Posterior vena cava (tissue), 2 donors: ENCODE measurements around the gene NPIPB8. TPM values are rescaled to one million over a fixed set of nuclear protein-coding genes. Genes with fewer than 3 reads are reported as not detected.
"Not testable (repeated sequence)": the region's sequence is repeated elsewhere in the genome, so short reads cannot be mapped to it uniquely, and the experiment has no call there.

Experiments
- DNase-seq: peaks from one replicate; pipeline ENCODE4 v3.0.0-alpha.2; 2020; ENCODE audit warnings: low spot score
- intact Hi-C, 2 donors: fragments of 100-400 bp; cut with DNase I; formaldehyde crosslinking; loops; one replicate each; pipeline versions ENCODE4 v1.14.1 to v1.14.2; 2022 to 2023
- long read RNA-seq, 2 donors: library from polyadenylated mRNA; unstranded; transcript quantifications; one replicate each; pipeline ENCODE4 v2.0.0, GENCODE V29; 2020 to 2021
- total RNA-seq, 2 donors: library from RNA; stranded (reverse); fragmentation: NEBNext Ultra II Directional; extraction: Animal tissue kit (Norgen Biotek cat#: 25700); gene quantifications; one replicate each; pipeline ENCODE4 v1.2.1, GENCODE V29; 2021
- donor health status: DM: yes; HTN: yes; CAD: no.
- donor health status: DM: yes; HTN: yes; CAD: no.

The NPIPB8 gene
- total RNA-seq: 1 to 10 TPM in 1 of 2 donors, not detected in 1; 1.2 TPM
- long read RNA-seq, donor 1: 0 reads
- long read RNA-seq, donor 2: 0 reads

DNA sequence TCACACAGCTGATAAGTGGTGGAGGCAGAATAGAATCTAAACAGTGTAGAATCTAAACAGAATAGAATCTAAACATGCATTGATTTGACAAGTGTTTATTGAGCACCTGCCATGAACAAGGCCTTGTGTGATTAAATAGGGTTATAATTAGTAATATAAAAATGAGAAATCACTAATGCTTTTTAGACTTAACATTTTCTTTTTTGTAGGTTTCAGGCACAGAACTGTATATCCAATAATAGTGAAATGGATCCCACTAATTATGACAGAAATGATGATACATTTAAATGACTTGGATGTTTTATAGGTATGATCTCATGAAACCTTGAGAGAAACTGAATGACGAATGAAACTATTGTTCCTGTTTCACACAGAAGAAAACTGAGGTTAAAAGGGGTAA is at the start of gene NPIPB8:
Gene NPIPB8 (plus strand): TSS at position 301 of the 400 bp plus-strand sequence. CDS start 296 bp downstream, outside the sequence.
- intact Hi-C loops, DNase-seq: not testable (repeated sequence)

DNA sequence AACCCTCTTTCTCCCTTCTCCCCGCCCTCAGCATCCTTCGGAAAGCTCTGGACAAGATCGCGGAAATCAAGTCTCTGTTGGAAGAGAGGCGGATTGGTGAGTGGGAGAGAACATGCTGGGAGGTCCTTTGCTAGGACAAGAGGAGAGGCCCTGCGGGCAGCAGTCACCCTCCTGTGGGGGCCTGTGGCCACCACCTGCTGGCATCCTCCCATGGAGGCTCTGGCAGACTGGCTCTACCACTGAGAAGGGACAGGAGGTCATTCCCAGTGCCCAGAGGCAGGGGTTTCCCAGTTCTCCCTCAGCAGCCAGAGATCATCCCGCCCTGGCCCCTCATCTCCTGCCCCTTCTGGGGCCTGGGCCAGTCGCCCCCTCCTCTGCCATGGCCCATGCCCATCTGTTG is 48.8 kb upstream of the NPIPB8 start:
- DNase-seq: no peak
- intact Hi-C loops: no loop called here

GRCh38 chr16:28589930-28590329 is 47.9 kb upstream of the NPIPB8 start:
- DNase-seq: no peak
- intact Hi-C loops: no loop called here

- DNase-seq: no peak
- intact Hi-C loops: no loop called here
These were observed 47.2 kb upstream of the NPIPB8 start for GRCh38 chr16:28590384-28591340.

GRCh38 chr16:28591355-28591754 is 46.5 kb upstream of the NPIPB8 start:
- no peak for DNase-seq
- intact Hi-C loops: no loop called here

DNA sequence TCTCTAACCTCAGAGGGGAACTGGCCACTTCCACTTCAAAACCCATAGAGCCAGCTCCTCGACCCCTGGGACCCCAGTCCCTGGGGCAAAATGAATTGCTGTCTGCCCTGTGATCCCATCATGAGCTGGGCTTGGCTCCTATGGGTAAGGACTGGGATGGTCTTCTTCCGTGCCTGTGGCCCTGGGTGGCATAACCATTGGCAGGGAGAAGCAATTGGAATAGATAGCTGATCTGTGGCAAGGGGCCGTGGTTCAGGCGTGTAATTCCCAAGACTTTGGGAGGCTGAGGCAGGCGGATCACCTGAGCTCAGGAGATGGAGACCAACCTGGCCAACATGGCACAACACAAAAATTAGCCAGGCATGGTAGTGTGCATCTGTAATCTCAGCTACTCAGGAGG is 45.4 kb upstream of the NPIPB8 start:
- no peak for DNase-seq
- intact Hi-C loops: no loop called here

- no peak for DNase-seq
- intact Hi-C loops: no loop called here
These were observed 44.8 kb upstream of the NPIPB8 start for GRCh38 chr16:28592979-28593553.

DNA sequence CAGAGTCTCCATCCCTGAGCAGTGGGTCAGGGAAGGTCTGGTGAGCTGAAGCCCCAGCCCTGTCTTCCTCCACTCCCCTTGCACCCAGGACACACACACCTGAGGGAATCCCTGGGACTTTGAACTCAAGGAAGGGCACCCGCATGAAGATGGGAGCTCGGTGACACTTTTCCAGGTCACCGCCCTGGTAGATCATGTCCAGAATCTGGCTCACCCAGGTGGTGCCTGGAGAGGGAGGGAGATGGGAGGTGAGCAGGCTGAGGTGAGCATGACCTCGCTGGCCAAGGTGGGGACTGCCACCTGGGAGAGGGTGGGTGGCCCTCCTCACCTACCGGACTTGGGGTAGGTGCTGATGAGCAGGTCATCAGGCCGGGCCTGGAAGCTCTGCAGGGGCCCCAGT is 42.4 kb upstream of the NPIPB8 start:
- DNase-seq, intact Hi-C loops: not testable (repeated sequence)

- intact Hi-C loops: no loop called here
- no peak for DNase-seq
These were observed 41.7 kb upstream of the NPIPB8 start for GRCh38 chr16:28596115-28596630.

DNA sequence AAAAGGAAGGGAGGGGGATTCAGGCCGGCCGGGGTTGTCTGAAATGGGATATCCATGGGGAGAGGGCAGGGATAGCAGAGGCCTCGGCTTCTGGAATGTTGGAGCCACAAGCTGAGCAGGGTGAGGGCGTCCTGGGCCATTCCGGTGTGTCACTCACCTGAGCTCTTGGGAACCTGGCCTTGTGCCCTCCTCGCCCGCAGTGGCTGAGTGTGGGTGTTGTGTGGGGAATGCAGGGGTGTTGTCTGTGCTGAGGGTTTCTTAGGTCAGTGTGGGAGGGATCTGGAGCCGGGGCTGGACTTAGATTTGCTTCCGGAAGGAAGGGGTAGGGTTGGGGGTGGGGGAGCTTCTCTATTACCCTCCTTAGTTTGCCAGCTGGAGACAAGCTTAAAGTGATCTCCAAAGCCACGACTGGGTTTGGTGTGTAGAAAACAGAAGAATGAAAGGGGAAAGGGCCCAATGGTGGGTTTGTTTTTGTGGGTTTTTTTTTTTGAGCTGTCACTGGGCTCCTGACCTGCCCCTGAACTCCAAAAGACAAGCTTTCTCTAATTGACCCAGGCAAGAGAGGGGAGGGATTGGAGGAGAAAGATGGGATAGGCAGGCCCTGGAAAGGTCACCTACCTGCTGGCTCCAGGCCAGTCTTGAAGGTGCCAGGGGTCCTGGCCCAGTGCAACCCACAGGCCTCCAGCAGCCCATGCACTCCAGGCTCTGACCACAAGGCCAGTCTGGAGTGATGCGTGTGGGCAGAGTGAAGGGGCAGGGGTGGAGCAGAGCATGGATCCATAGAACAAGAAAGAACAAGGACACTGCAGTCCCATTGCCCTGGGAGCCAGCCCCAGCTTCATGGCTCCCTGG is 40.8 kb upstream of the NPIPB8 start, which contains the start of gene SULT1A2:
Gene SULT1A2 (minus strand): TSS at position 211 of the 852 bp plus-strand sequence. CDS start 1,120 bp downstream, outside the sequence.
- intact Hi-C loops: no loop called here
- DNase-seq: no peak

DNA sequence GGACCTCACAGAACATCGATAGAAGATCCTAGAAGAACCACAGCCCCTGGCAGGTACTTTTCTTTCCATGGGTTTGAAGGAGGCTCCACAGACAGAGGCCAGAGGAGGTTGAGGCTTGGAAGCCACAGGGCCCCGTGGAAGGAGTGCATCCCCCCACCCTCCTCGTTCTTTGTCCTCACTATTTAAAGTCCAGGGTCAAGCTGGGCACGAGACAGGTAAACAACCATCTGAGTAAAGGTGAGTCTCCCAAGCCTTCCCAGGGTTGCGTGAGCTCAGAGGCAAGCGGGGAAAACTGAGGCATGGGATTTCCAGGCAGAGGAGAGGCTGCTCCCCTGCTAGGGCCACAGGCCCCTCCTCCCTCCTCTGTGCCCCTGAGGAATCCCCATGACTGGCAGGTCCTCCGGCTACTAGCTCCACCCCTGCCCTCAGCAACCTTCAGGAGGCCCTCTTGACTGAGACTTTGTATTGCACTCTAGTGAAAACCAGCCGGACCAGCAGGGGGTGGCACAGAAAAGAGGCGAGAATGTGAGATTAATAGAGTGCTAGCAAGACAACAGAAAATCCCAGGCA is 40.1 kb upstream of the NPIPB8 start:
- no peak for DNase-seq
- intact Hi-C loops: no loop called here

DNA sequence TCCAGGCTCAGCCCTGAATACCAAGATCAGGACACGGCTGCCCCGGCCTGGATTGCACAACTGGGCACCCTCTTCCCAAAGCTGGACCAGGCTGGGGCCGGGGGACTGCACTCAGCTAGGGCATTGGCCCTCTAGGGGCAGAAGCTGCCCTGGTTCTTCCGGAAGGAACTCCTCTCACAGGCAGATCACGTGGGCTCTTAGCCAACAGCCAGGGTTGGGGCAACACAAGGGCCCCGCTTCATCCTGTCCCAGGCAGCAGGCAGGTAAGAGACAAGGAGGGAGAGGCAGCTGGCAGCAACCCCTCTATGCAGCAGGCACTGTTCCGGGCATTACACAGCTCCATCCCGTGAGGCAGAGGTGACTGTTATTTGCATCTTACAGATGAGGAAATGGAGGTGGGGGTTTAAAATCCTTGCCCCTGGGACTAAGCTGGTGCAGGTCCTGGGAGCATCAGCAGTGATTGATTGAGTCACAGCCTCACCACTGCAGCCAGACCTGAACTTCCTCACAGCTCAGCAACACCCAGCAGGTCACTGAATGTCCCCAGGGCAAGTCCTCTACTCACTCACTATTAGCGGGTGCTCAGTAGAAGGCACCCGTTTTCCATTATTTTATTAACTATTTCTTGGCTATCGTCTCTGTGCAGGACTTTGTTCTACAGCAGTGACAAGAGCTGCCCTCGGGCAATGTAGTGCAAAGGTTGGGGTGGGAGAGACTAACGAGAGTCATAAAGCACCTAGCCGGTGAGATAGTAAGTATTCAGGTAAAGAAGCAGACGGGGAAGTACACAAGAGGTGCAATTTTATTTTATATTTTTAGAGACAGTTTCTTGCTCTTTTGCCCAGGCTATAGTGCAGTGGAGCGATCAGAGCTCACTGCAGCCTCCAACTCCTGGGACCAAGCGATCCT is 38.2 kb upstream of the NPIPB8 start:
- DNase-seq, intact Hi-C loops: not testable (repeated sequence)

DNA sequence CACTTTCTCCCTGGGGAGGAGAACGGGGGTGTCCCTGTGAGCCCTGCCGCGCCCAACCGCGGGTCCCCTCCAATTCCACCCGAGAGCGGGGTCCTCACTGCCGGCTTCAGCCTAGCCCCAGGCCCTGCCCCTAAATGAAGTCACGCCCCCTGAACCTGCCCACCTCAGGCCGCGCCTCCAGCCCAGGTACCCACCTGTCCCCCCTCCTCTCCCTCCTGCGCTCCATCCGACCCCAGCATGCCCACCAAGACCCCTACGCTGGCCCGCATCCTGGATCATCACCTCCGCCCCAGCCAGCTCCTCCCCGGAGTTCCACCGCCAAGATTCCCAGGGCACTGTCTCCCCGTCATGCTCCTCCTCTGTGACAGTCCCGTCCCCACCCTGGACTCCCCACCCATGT is 36.9 kb upstream of the NPIPB8 start:
- DNase-seq, intact Hi-C loops: not testable (repeated sequence)

GRCh38 chr16:28601589-28601988 is 36.3 kb upstream of the NPIPB8 start:
- peak; percentile 25 for DNase-seq
- intact Hi-C loops: not testable (repeated sequence)

DNA sequence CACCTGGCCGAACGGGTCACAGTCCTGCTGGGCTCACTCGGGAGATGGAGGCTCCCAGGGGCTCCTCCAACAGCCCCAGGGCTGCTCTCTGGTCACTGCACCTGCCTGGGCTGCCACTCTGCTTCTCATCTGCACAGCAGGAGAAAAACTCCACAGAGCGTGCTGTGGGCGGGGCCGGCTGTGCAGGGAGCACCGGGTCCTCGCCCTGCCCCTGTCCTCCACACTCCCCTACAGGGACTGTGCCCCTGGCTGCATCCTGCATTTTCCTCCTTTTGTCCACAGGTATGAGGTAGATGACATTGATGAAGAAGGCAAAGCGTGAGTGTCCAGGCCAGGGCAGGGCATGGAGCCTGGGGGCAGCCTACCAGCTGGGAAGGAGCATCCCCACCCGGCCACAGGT is 35.8 kb upstream of the NPIPB8 start:
- DNase-seq: peak; percentile 69
- intact Hi-C loops: not testable (repeated sequence)

DNA sequence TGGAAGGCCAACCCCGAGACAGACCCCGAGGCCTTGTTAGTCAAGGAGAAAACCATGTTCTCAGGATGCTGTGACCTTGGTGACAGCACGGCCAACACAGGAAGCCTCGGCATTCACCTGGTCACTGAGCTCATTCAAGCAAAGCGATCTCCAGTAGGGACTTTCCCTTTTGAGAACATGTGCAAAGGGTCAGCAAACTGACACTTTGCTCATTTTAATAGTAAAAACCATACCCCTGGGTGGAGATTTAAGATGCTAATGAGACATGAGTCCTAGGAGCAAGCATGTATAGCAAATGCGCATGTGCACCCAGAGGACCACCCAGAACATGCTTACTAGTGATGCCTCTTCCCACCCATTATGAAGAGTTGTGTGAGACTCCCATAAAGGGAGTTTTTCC is 35.3 kb upstream of the NPIPB8 start:
- no peak for DNase-seq
- intact Hi-C loops: no loop called here

DNA sequence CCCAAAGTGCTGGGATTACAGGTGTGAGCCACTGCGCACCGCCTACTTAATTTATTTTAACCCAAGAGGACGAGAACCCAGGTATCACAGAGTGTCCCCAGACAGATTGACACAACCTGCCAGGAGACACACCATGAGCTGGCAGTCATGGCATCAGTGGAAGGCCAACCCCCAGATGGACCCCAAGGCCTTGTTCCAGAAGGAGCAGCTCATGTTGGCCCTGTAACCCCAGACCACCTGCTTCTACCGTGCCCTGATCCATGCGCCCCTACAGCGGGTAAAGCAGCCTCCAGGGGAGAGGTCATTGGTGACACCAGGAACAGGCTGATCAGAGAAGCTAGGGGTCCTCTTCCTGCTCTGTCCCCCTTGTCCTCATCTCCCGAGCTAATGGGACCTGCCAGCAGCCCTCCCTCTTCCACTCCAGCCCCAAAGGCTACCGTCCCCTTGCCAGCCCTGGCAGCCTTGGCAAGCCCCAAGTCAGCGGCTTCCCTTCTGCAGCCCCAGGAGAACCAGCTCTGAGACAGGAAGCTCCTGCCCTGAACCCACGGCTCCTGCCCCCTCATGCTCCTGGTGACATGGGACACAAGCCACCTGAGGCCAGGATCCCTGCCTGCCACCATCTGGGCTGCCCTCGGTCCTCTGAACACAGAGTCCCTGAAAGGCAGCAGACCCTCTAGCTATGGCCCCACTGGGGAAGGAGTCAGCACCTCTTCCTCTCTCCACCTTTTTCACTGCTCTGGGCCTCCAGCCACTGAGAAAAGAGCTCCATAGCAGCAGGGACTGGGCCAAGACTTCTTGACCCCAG is 34.3 kb upstream of the NPIPB8 start:
- peak; percentile 68 for DNase-seq
- intact Hi-C loops: no loop called here
